Skeletal muscle tissue (tissue), 4 donors: ENCODE measurements around the gene CXADR. TPM values are rescaled to one million over a fixed set of nuclear protein-coding genes. Genes with fewer than 3 reads are reported as not detected.
"Not testable (repeated sequence)": the region's sequence is repeated elsewhere in the genome, so short reads cannot be mapped to it uniquely, and the experiment has no call there.

Experiments
- H3K27ac ChIP-seq: one replicate; pipeline ENCODE4 v1.7.0; 2013; ENCODE audit warnings: mild to moderate bottlenecking, low read depth, low read length, inconsistent platforms
- H3K27me3 ChIP-seq, 3 donors: one replicate each; pipeline ENCODE4 v1.7.0; 2013; ENCODE audit warnings: low read length in 3 of 3; ENCODE audit not compliant: control insufficient read depth in 3 of 3, insufficient read depth in 3 of 3
- H3K36me3 ChIP-seq, 3 donors: one replicate each; pipeline ENCODE4 v1.7.0; 2013; ENCODE audit warnings: low read length in 3 of 3; ENCODE audit not compliant: control insufficient read depth in 3 of 3, insufficient read depth in 3 of 3
- H3K4me1 ChIP-seq, 3 donors: one replicate each; pipeline ENCODE4 v1.7.0; 2013; ENCODE audit warnings: low read length in 3 of 3, mild to moderate bottlenecking in 3 of 3; ENCODE audit not compliant: control insufficient read depth in 3 of 3, insufficient read depth in 3 of 3
- H3K4me3 ChIP-seq, 3 donors: one replicate each; pipeline ENCODE4 v1.7.0; 2013; ENCODE audit warnings: low read length in 3 of 3
- H3K9ac ChIP-seq, 3 donors: one replicate each; pipeline ENCODE4 v1.7.0; 2013; ENCODE audit warnings: low read length in 3 of 3, mild to moderate bottlenecking in 3 of 3, moderate library complexity in 2 of 3, low read depth in 1 of 3
- H3K9me3 ChIP-seq, 3 donors: one replicate each; pipeline ENCODE4 v1.7.0; 2013; ENCODE audit warnings: low read length in 3 of 3; ENCODE audit not compliant: control insufficient read depth in 3 of 3
- total RNA-seq: library from RNA; depleted of rRNA; stranded (reverse); fragments of >200 nt; gene quantifications from one replicate; pipeline ENCODE4 v1.2.3, GENCODE V29; 2014
- donor health status: Osteomylitis.

The CXADR gene
- total RNA-seq, 1 donor from 2014 or later, result 0.52 TPM

DNA sequence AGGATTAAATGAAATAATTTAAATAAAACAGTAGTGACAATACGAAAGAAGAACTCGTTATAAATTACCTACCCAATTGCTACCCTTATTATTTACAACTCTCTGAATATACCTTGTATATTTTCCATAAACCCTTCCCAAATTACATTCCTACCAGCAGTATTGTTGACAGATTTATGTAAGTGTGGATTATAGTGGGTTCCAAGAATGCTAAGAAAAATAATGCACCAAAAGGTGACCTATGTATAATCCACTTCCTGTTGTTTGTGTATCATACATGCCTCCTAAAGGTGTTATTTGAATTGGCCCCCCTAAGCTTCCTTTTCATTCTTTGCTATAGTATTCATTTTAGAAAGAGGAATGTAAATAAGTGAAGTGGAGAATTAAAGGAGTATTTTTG, 33.2 kb upstream of the CXADR start:
- Histone ChIP-seq H3K4me3 (no peak overlapping the region), H3K36me3 (no peaks in the 10 kb centered on the region), H3K9ac (no peak overlapping the region), H3K9me3 (no peaks in the 10 kb centered on the region), H3K27me3 (no peaks in the 10 kb centered on the region), H3K27ac (no peak overlapping the region), H3K4me1 (no peaks in the 10 kb centered on the region)

DNA sequence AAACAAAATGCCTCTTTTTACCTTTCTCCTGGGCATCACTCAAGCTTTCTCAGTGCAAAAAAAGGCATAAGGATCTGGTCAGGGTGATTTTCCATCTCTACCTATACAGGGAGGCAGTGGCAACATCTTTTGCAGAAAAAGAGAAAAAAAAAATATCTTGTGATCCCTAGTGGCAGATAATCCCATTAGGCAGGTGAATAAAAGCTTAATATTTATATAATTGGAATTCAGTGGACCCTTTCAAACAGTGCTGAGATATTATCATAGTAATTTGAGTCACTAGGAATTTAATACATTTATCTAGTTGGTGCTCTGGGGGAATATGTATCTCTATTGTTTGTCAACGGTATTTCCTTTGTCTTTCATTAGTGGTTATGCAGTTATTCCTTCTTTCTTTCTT, 29.9 kb upstream of the CXADR start:
- H3K9ac ChIP-seq, result no peak overlapping the region
- no peak overlapping the region for H3K27ac ChIP-seq
- no peaks in the 10 kb centered on the region for H3K27me3 ChIP-seq
- H3K36me3 ChIP-seq, result no peaks in the 10 kb centered on the region
- H3K4me3 ChIP-seq, result no peak overlapping the region
- H3K9me3 ChIP-seq, result no peaks in the 10 kb centered on the region
- H3K4me1 ChIP-seq, result no peaks in the 10 kb centered on the region

DNA sequence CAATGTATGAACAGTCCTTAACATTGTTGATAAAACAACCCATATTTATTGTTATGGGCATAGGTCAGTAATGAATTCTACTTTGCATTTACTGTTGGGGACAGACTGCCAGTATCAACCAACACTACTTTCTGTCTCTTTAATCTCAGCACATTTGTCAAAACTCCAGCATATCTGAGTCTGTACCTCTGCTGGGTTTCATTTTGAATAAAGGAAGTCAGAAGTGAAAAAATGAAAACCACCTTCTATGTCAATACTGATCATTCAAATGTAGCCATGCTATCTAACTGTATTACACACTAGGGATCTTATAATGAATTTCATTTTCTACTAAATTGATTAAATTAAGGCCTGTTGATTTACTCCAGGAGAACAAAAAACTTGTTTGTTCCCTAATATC, 24.2 kb upstream of the CXADR start:
- H3K4me3 ChIP-seq, result no peak overlapping the region
- no peak overlapping the region for H3K27ac ChIP-seq
- no peaks in the 10 kb centered on the region for H3K4me1 ChIP-seq

DNA sequence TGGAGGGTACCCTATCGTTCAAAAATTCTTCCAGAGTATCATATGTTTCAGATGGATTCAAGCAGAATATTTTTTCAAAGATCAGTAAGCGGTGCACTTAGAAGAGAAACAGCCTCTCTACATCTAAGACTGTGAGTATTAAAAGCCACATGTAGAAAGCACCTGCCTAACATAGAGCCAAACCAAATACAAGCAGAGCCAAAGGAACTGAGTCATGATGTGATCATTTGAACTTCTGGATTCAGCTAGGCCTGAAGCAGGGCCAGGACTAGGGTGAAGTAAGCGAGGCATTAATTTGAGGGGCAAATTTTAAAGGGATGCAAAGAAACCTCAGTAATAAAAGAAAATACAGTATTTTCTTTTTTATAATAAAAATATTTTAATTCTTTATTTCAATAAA, 23.3 kb upstream of the CXADR start:
- not testable (repeated sequence) for H3K36me3 ChIP-seq, H3K9me3 ChIP-seq, H3K27ac ChIP-seq, H3K4me3 ChIP-seq, H3K9ac ChIP-seq, H3K27me3 ChIP-seq, H3K4me1 ChIP-seq

More for the DNA sequence above, 24.2 kb upstream of the CXADR start:
- H3K27me3 ChIP-seq, result no peaks in the 10 kb centered on the region
- no peaks in the 10 kb centered on the region for H3K9me3 ChIP-seq
- no peaks in the 10 kb centered on the region for H3K36me3 ChIP-seq
- H3K9ac ChIP-seq, result no peak overlapping the region

DNA sequence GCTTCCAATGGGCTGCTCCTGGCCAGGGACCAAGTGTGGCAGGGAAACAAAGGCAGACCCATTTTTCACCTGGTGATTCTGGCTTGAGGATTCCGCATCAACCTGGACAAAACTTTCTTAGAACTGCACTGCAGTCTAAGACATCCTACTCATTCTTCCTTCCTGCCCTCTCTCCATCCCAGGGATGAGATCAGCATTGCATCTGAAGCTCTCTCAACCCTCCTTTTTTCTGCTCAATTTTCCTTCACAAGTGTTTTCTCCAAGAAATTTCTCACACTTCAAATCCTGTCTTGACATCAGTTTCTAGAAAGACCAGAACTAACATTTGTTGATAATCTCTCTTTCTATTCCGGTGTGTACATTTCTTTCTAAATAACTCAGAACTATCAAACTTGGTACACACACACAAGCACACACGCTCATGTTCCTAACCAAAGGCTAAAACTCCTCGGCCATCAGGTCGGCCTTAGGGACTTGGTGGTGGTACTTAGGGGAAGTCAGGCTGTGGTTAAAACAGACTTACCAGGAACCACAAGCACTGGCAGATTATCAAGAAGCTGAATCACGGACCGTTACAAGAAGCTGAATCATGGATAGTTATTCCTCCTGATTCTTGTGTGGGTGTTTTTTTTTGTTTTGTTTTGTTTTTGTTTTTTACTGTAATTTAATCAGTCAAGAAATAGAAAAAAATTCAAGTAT, 21.0 kb upstream of the CXADR start:
- H3K4me3 ChIP-seq, result no peak overlapping the region
- no peaks in the 10 kb centered on the region for H3K9me3 ChIP-seq
- no peaks in the 10 kb centered on the region for H3K4me1 ChIP-seq
- no peaks in the 10 kb centered on the region for H3K27me3 ChIP-seq
- no peak overlapping the region for H3K27ac ChIP-seq
- H3K9ac ChIP-seq, result no peak overlapping the region
- no peaks in the 10 kb centered on the region for H3K36me3 ChIP-seq

GRCh38 chr21:17492415-17493168, 20.3 kb upstream of the CXADR start:
- Histone ChIP-seq H3K9me3 (no peaks in the 10 kb centered on the region), H3K36me3 (no peaks in the 10 kb centered on the region), H3K4me1 (no peaks in the 10 kb centered on the region), H3K27ac (no peak overlapping the region), H3K4me3 (no peak overlapping the region), H3K9ac (no peak overlapping the region), H3K27me3 (no peaks in the 10 kb centered on the region)

GRCh38 chr21:17494051-17494450, 18.8 kb upstream of the CXADR start:
- Histone ChIP-seq H3K9me3 (no peaks in the 10 kb centered on the region), H3K4me1 (no peaks in the 10 kb centered on the region), H3K9ac (no peak overlapping the region), H3K4me3 (no peak overlapping the region), H3K36me3 (no peaks in the 10 kb centered on the region), H3K27me3 (no peaks in the 10 kb centered on the region), H3K27ac (no peak overlapping the region)

- Histone ChIP-seq H3K27ac (no peak overlapping the region), H3K4me1 (no peaks in the 10 kb centered on the region), H3K9ac (no peak overlapping the region), H3K27me3 (no peaks in the 10 kb centered on the region), H3K36me3 (no peaks in the 10 kb centered on the region), H3K4me3 (no peak overlapping the region), H3K9me3 (no peaks in the 10 kb centered on the region)
These were observed 17.2 kb upstream of the CXADR start for GRCh38 chr21:17495680-17496079.

- Histone ChIP-seq H3K27me3 (no peaks in the 10 kb centered on the region), H3K36me3 (no peaks in the 10 kb centered on the region), H3K4me3 (no peak overlapping the region), H3K27ac (no peak overlapping the region), H3K9me3 (no peaks in the 10 kb centered on the region), H3K4me1 (no peaks in the 10 kb centered on the region), H3K9ac (no peak overlapping the region)
These were observed 15.5 kb upstream of the CXADR start for GRCh38 chr21:17497316-17497715.

- H3K27ac ChIP-seq, result no peak overlapping the region
- H3K4me3 ChIP-seq, result no peak overlapping the region
- no peaks in the 10 kb centered on the region for H3K36me3 ChIP-seq
- no peaks in the 10 kb centered on the region for H3K4me1 ChIP-seq
- H3K9ac ChIP-seq, result no peak overlapping the region
- no peaks in the 10 kb centered on the region for H3K27me3 ChIP-seq
- H3K9me3 ChIP-seq, result no peaks in the 10 kb centered on the region
These were observed 14.3 kb upstream of the CXADR start for GRCh38 chr21:17498586-17498985.
